GM18526 (cell line): ENCODE data around the gene FAM110C.

Source experiments
- POLR2A ChIP-seq: IDR thresholded peaks from 3 replicates; pipeline ENCODE4 v1.6.1; 2011; ENCODE audit not compliant: insufficient read length; ENCODE audit errors: extremely low read depth

Gene FAM110C

DNA sequence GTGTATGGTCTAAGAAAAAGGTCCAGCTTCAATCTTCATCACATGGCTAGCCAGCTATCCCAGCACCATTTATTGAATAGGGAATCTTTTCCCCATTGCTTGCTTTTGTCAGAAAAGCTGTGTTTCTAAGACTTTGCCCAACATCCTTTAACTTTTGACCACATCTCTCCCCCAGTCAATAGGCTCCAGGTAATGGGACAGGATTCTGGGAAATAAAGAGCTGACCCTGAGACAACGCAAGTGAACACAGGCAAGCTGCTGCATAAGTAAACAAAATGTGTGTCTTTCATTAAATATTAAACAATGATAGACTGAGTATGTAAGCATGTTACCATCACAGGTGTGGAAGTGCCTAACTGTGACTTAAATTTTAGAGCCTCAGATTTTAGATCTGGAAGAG is 23.0 kb downstream of the FAM110C start:
- TF ChIP-seq POLR2A = no peak

- no peak for TF ChIP-seq POLR2A
These were observed 26.8 kb downstream of the FAM110C start for GRCh38 chr2:19505-19904.

DNA sequence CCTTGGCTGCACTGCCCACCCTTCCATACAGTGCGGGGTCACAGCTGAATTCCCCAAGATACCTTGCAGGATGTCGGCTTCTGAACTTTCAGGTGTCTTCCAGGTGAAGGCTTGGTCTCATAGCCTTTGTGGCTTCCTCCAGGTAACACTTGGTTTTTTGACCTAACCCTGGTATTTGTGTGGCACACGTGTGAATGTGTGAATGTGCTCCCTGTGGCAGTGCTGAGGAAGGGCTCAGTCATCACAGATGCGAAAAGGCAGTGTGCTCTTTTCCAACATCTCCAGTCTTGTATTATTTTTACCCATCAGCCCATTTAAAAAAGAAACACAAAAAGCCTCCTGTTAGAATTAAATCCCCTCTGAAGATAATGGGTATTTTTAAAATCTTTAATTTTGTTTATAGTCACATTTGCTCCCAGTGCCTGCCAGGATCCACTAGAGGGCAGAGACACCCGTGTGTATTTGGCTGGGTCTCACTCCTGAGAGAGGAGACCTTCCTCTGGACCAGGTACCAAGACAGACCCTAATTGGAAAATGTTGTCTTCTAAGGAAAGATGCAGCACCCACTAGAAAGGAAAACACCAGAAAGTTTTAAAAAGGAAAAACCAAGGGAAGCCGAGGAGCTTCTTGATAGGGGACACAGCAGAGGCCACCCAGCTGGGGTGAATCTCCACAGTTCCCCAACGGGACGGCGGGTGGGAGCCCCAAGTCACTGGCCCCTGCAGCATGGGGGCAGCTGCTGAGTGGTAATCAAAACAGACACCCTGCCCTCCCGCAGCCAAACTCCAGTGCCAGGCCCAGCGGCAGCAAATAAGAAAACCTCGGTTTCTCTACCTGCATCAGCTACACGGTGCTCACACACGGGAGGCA is 27.7 kb downstream of the FAM110C start:
- TF ChIP-seq POLR2A = no peak

DNA sequence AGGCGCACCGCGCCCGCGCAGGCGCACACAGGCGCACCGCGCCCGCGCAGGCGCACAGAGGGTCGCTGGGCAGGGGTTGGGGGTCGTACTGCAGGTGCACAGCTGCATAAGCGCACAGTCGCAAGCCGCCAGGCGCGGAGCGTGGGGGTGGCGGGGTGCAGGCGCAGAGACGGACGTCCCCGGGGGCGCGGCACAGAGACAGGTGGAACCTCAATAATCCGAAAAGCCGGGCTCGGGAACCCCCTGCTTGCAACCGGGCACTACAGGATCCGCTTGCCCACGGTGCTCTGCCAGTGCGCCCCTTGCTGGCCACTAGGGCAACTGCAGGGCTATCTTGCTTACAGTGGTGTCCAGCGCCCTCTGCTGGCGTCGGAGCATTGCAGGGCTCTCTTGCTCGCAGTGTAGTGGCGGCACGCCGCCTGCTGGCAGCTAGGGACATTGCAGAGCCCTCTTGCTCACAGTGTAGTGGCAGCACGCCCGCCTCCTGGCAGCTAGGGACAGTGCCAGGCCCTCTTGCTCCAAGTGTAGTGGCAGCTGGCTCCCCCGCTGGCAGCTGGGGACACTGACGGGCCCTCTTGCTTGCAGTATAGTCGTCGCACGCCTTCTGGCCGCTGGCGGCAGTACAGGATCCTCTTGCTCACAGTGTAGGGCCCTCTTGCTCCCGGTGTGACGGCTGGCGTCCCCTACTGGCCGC is 34.9 kb downstream of the FAM110C start:
- TF ChIP-seq POLR2A = no peak

DNA sequence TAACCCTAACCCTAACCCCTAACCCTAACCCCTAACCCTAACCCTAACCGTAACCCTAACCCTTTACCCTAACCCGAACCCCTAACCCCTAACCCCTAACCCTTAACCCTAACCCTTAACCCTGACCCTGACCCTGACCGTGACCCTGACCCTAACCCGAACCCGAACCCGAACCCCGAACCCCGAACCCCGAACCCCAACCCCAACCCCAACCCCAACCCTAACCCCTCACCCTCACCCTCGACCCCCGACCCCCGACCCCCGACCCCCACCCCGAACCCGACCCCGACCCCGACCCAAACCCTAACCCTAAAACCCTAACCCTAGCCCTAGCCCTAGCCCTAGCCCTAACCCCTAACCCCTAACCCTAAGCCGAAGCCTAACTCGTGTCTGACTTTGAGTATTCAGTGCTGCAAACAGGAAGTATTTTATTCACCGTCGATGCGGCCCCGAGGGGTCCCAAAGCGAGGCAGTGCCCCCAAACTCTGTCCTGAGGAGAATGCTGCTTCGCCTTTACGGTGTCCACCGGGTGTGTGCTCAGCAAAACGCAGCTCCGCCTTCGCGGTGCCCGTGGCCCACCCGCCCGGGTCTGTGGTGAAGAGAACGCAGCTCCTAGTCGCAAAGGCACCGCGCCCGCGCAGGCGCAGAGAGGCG is 36.0 kb downstream of the FAM110C start:
- TF ChIP-seq POLR2A = no peak
